Measurements from ENCODE around the gene TSPAN2.

DNA sequence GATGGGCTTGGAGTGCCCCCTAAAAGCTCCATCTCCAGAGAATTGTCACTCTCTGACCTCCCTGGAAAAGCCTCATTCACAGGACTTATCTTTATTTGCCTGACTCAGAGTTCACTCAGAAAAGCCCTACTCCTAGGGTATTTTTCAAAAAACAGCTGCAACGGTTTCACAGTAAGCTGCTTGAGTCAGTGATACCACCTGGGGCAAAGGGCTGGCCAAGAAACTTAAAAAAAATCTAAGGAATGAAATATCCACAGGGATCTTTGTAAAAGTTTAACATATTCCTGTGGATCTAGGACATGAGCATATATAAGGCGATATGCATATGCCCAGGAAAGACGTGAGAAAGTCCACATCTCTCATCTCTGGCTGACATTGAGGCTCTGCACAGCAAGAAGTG, 33.8 kb upstream of the TSPAN2 start:
- TF ChIP-seq GATA2 (IDR thresholded peaks at IDR 0.05; ENCODE audit: low read depth, low read length) (no peak), GATA3 (IDR thresholded peaks at IDR 0.05; ENCODE audit: low read depth, low read length) (no peak)

All from SH-SY5Y (cell line).